ENCODE results near the gene STK25. TPM values are rescaled to one million over a fixed set of nuclear protein-coding genes. Genes with fewer than 3 reads are reported as not detected.

STK25 gene
- total and polyA plus RNA-seq, 10 of the 15 experiments (the other 5 are each of a cell fraction or from before 2014, with no cell fraction given) = 6.0 to 154 (median 89.3) TPM

- ATAC-seq = no peak
- in situ Hi-C loops (cut with MboI) = no loop called here
- POLR2A ChIA-PET = no interaction called here
- TF ChIP-seq NR2C2 (IDR thresholded peaks at IDR 0.05; ENCODE audit: borderline replicate concordance, control insufficient read depth, insufficient read length, low read depth) (no peak), KLF5 (IDR thresholded peaks at IDR 0.05; ENCODE audit: partially characterized antibody) (no peak), TCF3 (IDR thresholded peaks at IDR 0.05; ENCODE audit: borderline replicate concordance, insufficient read depth, low read depth, low read length) (no peak), CBX3 (IDR thresholded peaks at IDR 0.05; ENCODE audit: borderline replicate concordance, low read depth) (no peak), HDAC2 (IDR thresholded peaks at IDR 0.05) (no peak), BCL3 (IDR thresholded peaks at IDR 0.05; ENCODE audit: borderline replicate concordance, insufficient read depth, low read depth, low read length, poor library complexity, severe bottlenecking) (no peak), MYC (IDR thresholded peaks at IDR 0.05; ENCODE audit: insufficient read depth, insufficient read length, insufficient replicate concordance, low read length, severe bottlenecking) (no peak), EP300 (IDR thresholded peaks at IDR 0.05; ENCODE audit: borderline replicate concordance in 1 of 2, control insufficient read depth in 1 of 2, low read depth in 2 of 2, low read length in 2 of 2) (no peak), ZBTB11 (CRISPR knock-in tag; IDR thresholded peaks at IDR 0.05) (no peak), CEBPB (IDR thresholded peaks at IDR 0.05; ENCODE audit: borderline replicate concordance in 1 of 2, low read depth in 2 of 2, low read length in 2 of 2) (no peak)
- TF ChIP-seq, protein P1, sequence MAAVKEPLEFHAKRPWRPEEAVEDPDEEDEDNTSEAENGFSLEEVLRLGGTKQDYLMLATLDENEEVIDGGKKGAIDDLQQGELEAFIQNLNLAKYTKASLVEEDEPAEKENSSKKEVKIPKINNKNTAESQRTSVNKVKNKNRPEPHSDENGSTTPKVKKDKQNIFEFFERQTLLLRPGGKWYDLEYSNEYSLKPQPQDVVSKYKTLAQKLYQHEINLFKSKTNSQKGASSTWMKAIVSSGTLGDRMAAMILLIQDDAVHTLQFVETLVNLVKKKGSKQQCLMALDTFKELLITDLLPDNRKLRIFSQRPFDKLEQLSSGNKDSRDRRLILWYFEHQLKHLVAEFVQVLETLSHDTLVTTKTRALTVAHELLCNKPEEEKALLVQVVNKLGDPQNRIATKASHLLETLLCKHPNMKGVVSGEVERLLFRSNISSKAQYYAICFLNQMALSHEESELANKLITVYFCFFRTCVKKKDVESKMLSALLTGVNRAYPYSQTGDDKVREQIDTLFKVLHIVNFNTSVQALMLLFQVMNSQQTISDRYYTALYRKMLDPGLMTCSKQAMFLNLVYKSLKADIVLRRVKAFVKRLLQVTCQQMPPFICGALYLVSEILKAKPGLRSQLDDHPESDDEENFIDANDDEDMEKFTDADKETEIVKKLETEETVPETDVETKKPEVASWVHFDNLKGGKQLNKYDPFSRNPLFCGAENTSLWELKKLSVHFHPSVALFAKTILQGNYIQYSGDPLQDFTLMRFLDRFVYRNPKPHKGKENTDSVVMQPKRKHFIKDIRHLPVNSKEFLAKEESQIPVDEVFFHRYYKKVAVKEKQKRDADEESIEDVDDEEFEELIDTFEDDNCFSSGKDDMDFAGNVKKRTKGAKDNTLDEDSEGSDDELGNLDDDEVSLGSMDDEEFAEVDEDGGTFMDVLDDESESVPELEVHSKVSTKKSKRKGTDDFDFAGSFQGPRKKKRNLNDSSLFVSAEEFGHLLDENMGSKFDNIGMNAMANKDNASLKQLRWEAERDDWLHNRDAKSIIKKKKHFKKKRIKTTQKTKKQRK (IDR thresholded peaks at IDR 0.05; ENCODE audit: low read depth, low read length) = no peak
- TF ChIP-seq, protein P2, sequence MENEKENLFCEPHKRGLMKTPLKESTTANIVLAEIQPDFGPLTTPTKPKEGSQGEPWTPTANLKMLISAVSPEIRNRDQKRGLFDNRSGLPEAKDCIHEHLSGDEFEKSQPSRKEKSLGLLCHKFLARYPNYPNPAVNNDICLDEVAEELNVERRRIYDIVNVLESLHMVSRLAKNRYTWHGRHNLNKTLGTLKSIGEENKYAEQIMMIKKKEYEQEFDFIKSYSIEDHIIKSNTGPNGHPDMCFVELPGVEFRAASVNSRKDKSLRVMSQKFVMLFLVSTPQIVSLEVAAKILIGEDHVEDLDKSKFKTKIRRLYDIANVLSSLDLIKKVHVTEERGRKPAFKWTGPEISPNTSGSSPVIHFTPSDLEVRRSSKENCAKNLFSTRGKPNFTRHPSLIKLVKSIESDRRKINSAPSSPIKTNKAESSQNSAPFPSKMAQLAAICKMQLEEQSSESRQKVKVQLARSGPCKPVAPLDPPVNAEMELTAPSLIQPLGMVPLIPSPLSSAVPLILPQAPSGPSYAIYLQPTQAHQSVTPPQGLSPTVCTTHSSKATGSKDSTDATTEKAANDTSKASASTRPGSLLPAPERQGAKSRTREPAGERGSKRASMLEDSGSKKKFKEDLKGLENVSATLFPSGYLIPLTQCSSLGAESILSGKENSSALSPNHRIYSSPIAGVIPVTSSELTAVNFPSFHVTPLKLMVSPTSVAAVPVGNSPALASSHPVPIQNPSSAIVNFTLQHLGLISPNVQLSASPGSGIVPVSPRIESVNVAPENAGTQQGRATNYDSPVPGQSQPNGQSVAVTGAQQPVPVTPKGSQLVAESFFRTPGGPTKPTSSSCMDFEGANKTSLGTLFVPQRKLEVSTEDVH (IDR thresholded peaks at IDR 0.05; ENCODE audit: low read depth, partially characterized antibody) = no peak
These were observed 38.6 kb downstream of the STK25 start for GRCh38 chr2:241469746-241470145.

More at GRCh38 chr2:241469746-241470145, 38.6 kb downstream of the STK25 start:
- Histone ChIP-seq H3K4me2 (ENCODE audit: control insufficient read depth, insufficient read depth) (no peak overlapping the region), H3K4me1 (ENCODE audit: control insufficient read depth, insufficient read depth, low read length) (no peaks in the 10 kb centered on the region), H3K79me2 (ENCODE audit: control insufficient read depth, insufficient read depth, low read length) (no peaks in the 10 kb centered on the region), H3K9me3 (replicated peaks; ENCODE audit: control insufficient read depth, insufficient read depth, low read length) (no peaks in the 10 kb centered on the region; the same call in 2 of the 3 replicates), H3K27ac (ENCODE audit: control insufficient read depth, insufficient read depth) (no peak overlapping the region), H3K9ac (ENCODE audit: control insufficient read depth, insufficient read depth, low read length) (no peak overlapping the region), H3K4me3 (no peak overlapping the region), H2AFZ (ENCODE audit: control insufficient read depth, low read depth, low read length) (no peak overlapping the region), H3K36me3 (ENCODE audit: control insufficient read depth in 2 of 2, insufficient read depth in 2 of 2, low read length in 1 of 2) (no peaks in the 10 kb centered on the region), H3K27me3 (replicated peaks in 1 of 2; ENCODE audit: control insufficient read depth in 2 of 2, insufficient read depth in 2 of 2, low read length in 1 of 2) (no peaks in the 10 kb centered on the region), H4K20me1 (ENCODE audit: control insufficient read depth, insufficient read depth) (no peaks in the 10 kb centered on the region; the same call in 1 of the 2 replicates)
- intact Hi-C loops (cut with micrococcal nuclease; ENCODE audit: unreplicated experiment) = no loop called here
- WGBS (ENCODE audit: insufficient coverage, insufficient replicate concordance, low lambda C conversion rate, missing lambda C conversion rate) = 92% methylated on average over 2 of the region's 2 CpGs
- ChIA-PET RAD21 (ENCODE audit: unreplicated experiment) (no interaction called here), SMC1A (ENCODE audit: uncharacterized antibody, unreplicated experiment) (no interaction called here), CTCF (no interaction called here)
- no TSS peak for BruUV-seq (replicated peaks)
- FAIRE-seq (peak; percentile 44), DNase-seq (ENCODE audit: low read depth, low spot score) (no peak)
